KBM-7 (cell line): ENCODE data around the gene SNRPB.

Experiments used
- DNase-seq: peaks from one replicate; pipeline ENCODE4 v3.0.0-alpha.2; 2015
- in situ Hi-C: fragments of 300-500 bp; cut with MboI; formaldehyde crosslinking; loops from 2 replicates; pipeline ENCODE4 v1.14.3; 2020; ENCODE audit warnings: low sequenced_read_pairs, low pct_unique_long_range_greater_than_20kb, mixed read lengths

The SNRPB gene

GRCh38 chr20:2476742-2477615 is 6.4 kb upstream of the SNRPB start:
- DNase-seq: no peak
- in situ Hi-C loops: no loop called here

DNA sequence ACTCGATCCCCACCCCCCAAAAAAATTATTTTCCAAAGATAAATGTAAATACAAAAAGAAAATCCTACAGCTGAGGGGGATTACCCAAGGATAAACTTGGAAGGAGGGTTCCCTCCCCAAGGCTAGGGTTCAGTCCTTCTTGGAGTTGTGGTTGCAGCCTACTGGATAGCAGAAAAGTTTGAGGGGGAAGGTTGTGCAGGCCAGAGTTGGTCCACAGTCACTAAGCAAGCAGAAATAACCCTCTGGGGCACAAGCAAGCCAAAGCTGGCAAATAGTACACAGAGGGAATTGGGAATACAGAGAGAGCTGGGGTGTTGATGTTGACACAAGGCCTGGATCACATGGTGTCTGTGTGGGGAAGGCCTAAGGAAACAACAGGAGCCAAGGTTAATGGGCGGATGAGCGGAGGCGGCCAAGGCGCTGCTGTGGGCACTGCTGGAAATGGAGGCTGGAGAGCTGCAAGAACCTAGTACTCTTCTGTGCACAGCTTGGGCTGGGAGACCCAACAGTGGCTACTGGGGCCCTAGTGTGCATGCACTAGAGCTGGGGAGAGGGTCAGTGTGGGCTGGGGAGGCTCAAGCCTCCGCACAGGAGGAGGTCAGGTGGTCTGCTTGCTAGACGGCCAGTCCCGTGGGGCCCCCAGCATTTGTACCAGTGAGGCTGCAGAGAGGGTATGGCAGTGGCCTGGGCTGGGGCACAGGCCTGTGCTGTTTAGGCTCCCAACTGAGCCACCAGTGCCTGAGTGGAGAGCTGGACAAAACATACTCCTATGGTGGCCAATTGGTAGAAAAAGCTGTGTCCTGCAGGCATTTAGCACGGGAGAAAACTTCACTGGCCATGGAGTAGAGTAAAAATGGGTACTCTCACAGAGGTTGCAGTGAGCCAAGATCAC is 5.5 kb upstream of the SNRPB start:
- in situ Hi-C loops: no loop called here
- no peak for DNase-seq

GRCh38 chr20:2473516-2473915 is 2.9 kb upstream of the SNRPB start:
- no peak for DNase-seq
- in situ Hi-C loops: no loop called here

GRCh38 chr20:2469991-2470422 is 582 bp downstream of the SNRPB start:
- DNase-seq: peak; percentile 76
- in situ Hi-C loops: no loop called here

GRCh38 chr20:2468581-2469407 is 1.8 kb downstream of the SNRPB start:
- no peak for DNase-seq
- in situ Hi-C loops: no loop called here

- in situ Hi-C loops: no loop called here
- DNase-seq: no peak
These were observed 3.2 kb downstream of the SNRPB start for GRCh38 chr20:2467412-2467811.

DNA sequence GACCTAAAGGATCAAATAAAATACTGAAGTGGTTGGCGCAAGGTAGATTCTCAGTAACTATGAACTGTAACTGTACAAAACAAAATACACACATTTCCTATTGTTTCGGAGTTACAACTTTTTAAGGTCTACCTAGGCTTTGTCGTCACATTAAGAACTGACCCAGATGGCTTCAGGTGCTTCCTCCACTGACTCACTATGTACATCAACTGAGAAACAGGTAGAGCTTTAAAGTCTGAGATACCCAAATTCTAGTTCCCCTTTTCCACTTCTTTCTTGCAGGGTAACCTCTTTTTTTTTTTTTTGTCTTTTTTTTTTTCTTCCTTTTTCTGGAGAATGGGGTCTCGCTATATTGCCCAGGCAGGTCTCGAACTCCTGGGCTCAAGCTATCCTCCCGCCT is 5.5 kb downstream of the SNRPB start:
- in situ Hi-C loops: no loop called here
- DNase-seq: no peak

DNA sequence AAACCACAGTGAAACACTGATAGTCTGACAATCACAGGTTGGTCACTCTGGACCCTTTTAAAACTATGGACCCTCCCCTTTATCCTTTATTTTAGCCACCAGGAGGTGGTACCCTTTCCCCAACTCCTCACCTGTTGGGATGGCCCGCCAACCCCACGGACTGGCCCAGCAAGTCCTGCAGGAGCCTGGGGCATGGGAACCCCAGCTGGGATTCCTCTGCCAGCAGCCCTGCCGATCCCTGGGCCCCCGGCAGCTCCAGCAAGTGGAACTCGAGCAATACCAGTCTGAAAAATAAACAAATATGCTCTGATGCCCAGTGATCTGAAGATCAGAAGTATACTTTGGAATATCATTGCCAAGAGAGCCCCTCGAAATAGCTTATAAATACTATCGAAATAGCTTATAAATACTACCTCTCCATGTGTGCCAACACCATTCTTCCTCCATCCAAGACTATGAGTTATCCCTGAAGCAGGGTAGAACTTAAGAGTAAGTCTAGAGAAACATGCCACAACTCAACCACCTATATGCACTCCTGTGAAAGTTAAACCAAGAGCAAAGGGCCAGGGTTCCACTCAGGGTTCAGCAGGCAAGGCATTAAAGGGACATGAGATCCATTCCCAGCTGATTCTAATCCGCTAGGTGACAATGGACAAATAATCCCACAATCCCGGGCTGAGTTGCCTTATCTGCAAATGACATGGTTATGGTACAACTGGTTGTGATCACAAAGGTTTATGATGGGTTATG is 6.8 kb downstream of the SNRPB start:
- in situ Hi-C loops: no loop called here
- no peak for DNase-seq

- in situ Hi-C loops: no loop called here
These were observed 8.1 kb downstream of the SNRPB start for GRCh38 chr20:2462484-2462883.

DNA sequence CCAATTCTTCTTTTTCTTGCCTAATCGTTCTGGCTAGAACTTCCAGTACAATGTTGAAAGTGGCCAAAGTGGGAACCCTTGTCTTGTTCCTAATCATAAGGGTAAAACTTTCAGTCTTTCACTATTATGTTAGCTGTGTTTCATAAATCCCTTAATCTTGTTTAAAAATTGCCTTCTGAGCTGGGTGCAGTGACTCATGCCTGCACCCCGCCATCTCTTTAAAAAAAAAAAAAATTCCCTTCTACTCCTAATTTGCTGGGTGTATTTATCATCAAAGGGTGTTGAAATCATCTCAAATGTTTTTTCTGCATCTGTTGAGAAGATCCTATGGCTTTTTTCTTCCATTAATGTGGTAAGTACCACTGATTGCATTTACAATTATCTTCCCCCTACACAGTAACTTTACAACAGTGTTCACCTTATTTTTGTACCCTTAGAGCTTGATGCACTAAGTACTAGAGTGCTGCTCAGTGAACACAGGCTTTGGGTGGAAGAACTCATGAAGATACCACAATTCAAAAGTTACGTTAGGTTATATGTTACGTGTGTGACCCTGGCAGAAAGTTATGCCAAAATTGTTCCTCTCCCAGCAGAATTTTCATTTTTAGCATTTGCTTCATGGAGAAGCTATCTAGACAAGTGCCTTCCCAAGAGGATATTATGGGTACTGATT is 9.7 kb downstream of the SNRPB start:
- no peak for DNase-seq
- in situ Hi-C loops: no loop called here

More at GRCh38 chr20:2462484-2462883, 8.1 kb downstream of the SNRPB start:
- DNase-seq: no peak

DNA sequence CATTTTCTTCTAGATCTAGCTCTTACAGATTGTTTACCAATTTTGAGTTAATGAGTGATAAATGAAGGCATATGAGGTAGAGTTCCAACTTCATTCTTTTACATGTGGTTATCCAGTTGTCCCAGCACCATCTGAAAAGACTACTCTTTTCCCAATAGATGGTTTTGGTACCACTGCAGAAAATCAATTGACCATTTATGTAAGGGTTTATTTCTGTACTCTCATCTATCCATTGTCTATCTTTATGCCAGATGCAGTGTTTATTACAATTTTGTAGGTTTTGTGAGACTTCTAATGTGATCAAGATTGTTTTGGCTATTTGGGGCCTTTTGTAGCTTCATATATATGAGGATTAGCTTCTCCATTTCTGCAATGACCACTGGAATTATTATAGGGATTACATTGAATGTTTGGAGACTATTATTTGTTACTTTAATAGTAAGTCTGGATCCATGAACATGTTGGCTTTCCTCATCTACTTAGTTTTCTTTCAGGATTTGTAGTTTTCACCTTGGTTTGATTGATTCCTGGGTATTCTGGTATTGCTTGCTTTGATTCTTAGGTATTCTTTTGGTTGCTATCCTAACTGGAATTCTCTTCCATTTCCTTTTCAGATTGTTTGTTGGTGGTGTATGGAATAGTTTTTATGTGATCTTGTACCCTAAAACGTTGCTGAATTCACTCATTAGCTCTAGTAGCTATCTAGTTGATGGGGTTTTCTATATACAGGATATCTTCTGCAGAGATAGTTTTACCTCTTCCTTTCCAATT is 10.4 kb downstream of the SNRPB start:
- no peak for DNase-seq
- in situ Hi-C loops: no loop called here

DNA sequence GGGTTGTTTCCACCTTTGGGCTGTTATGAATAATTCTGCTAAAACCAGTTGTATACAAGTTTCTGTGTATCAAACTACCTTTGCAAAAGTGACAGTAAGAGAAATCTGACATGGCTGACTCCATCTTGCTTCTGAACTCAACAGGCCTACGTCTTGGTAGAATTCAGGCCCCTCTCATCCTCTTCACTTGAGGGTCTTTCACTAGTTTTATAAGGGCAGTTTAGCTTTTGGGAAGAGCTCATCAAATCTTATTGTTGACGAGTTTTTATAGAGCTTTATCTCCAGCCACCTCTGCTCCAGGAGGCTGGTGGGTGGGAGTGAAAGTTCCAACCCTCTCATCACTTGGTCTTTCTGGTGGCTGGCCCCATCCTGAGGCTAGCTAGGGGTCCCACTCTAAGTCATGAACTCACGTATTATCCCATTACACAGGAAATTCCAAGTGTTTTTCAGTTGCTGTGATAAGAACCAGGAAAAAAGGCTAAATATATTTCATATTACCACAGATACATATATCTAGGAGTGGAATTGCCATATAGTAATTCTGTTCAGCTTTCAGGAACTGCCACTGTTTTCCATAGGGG is 11.6 kb downstream of the SNRPB start:
- in situ Hi-C loops: no loop called here

DNA sequence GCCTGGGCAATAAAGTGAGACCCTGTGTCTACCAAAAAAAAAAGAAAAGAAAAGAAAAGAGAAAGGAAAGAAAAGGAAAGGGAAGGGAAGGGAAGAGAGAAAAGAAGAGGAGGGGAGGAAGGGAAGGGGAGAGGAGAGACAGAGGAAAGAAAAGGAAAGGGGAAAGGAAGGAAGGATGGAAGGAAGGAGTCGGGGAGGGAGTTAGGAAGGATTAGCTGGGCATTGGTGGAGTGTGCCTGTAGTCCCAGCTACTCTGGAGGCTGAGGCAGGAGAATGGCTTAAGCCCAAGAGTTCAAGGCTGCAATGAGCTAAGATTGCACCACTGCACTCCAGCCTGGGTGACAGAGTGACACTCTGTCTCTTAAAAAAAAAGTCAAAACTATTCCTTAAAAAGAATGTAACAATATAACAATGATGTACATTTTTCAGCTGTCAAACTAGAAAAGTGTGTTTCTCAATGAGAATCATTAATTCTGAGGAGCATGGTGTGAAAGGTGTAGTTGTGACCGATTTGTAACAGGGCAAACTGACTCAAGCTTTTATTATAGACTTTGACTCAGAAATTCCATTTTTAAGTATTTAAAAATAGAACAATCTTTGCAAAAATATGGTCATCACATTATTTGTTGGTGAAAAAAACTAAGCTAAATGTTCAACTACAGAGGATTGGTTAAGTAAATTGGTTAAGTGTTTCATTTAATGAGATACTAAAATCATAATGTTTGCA is 14.7 kb downstream of the SNRPB start:
- no peak for DNase-seq
- in situ Hi-C loops: no loop called here

More for the DNA sequence above, 11.6 kb downstream of the SNRPB start:
- no peak for DNase-seq

DNA sequence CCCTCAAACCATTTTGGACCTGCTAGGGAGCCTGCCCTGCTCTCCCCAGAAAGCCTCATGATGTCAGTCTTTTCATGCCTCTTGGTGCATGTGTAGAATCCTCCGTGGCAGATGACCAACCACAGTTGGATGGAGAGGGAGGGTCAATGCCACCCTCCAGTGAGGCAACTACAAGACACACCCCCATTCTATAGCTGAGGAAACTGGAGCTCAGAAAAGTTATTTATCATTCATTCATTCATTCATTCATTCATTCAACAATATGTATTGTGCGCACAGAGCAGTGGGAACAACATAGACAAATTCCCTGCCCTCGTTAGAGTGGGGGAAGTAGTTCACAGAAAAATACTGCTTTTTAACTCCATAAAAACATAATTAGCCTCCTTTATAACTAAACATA is 16.8 kb downstream of the SNRPB start:
- no peak for DNase-seq
- in situ Hi-C loops: no loop called here

- in situ Hi-C loops: no loop called here
- peak; percentile 68 for DNase-seq
These were observed 18.5 kb downstream of the SNRPB start for GRCh38 chr20:2451939-2452732.

DNA sequence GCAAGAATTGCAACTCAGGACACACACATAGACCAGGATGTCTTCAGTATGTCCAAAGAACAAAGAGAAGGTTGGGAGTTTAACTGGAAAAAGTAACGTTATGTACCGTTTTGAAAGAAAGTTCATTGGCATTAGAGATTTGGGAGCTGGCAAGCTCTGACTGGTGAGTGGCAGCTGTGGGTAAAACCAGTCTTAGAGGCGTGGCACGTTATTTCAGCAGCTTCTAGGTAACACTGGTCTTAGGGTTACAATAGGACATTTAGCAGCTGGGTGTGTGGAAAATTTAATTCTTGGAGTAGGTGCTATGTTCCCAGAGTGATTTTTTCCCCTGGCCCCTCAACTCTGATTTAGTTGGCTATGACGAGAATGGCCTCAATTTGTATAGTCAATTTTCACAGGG is 19.2 kb downstream of the SNRPB start:
- in situ Hi-C loops: no loop called here
- DNase-seq: no peak
